H4 (cell line): ENCODE data around the gene TOGARAM1. TPM values are rescaled to one million over a fixed set of nuclear protein-coding genes. Genes with fewer than 3 reads are reported as not detected.
"Not testable (repeated sequence)": the region's sequence is repeated elsewhere in the genome, so short reads cannot be mapped to it uniquely, and the experiment has no call there.

Experiments
- DNase-seq: peaks from one replicate; pipeline ENCODE4 v3.0.0-alpha.2; 2015; ENCODE audit warnings: low spot score
- total RNA-seq: library from RNA; depleted of rRNA; stranded (reverse); fragments of >200 nt; shearing (Covaris generic); gene quantifications from 2 replicates; pipeline ENCODE4 v1.2.3, GENCODE V29; 2014

TOGARAM1 gene
- total RNA-seq, 1 experiment from 2014 or later: 8.2 TPM

DNA sequence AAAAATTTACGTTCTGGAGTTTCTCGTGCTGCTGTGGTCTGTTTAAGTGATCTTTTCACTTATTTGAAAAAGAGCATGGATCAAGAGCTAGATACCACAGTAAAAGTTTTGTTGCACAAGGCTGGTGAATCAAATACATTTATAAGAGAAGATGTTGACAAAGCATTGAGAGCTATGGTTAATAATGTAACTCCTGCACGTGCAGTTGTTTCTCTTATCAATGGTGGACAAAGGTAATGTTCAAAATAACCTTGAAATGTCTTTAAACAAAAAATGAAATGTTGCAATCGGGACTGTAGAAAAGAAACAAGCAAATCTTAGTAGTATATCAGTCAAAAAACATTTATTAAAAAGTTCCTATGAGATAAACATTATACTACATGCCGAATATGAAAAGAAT is 82.6 kb downstream of the TOGARAM1 start:
- no peak for DNase-seq

DNA sequence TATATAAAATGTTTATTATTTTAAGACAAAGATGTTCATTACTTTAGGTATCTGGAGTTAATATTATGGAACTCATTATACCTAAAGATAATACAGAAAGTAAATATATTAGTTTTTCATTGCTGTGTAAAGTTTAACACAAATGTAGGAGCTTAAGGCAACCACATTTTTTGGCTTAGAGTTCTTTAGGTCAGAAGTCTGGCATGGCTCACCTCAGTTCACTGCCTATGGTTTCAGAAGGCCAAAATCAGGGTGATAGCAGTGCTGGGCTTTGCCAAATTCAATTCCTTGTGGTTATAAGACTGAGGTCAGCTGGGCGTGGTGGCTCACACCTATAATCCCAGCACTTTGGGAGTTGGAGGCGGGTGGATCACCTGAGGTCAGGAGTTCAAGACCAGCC is 86.4 kb downstream of the TOGARAM1 start:
- DNase-seq: no peak

- no peak for DNase-seq
Observed at GRCh38 chr14:45051180-45051579, 89.2 kb downstream of the TOGARAM1 start.

DNA sequence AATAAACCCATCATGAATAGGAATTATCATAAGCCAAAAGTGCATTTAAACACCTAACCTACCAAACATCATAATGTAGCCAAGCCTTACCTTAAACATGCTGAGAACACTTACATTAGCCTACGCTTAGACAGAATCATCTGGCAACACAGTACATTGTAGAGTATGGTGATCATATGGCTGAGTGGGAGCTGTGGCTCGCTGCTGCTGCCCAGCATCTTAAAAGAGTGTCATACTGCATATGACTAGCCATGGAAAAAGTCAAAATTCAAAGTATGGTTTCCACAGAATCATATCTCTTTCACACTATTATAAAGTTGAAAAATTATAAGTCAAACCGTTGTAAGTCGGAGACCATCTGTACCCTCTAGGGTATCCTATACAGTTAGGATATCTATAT is 89.9 kb downstream of the TOGARAM1 start:
- DNase-seq: no peak

GRCh38 chr14:45057349-45057748 is 95.4 kb downstream of the TOGARAM1 start:
- DNase-seq: no peak

GRCh38 chr14:45057881-45058364 is 95.9 kb downstream of the TOGARAM1 start:
- DNase-seq: no peak

GRCh38 chr14:45060551-45060950 is 98.6 kb downstream of the TOGARAM1 start:
- DNase-seq: no peak

- DNase-seq: no peak
Observed at GRCh38 chr14:45065540-45065939, 103.5 kb downstream of the TOGARAM1 start.

GRCh38 chr14:45065956-45066355 is 104.0 kb downstream of the TOGARAM1 start:
- no peak for DNase-seq

GRCh38 chr14:45066667-45067066 is 104.7 kb downstream of the TOGARAM1 start:
- no peak for DNase-seq

DNA sequence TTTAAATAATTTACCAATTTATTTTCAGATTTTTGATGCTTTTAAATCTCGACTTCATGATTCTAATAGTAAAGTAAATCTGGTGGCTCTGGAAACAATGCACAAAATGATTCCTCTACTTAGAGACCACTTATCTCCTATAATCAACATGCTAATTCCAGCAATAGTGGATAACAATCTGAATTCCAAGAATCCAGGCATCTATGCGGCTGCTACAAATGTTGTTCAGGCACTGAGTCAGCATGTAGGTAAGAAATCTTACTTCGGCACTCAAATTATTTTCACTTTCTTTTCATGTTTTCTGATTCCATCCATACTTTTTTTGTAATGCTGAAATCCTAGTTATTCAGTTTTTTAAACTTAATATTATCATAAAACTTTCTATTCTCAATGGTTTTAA is 106.4 kb downstream of the TOGARAM1 start:
- no peak for DNase-seq

- DNase-seq: no peak
Observed at GRCh38 chr14:45070215-45070614, 108.2 kb downstream of the TOGARAM1 start.

- no peak for DNase-seq
Observed at GRCh38 chr14:45072126-45072525, 110.1 kb downstream of the TOGARAM1 start.

GRCh38 chr14:45073231-45073879 is 111.4 kb downstream of the TOGARAM1 start:
- DNase-seq: no peak

DNA sequence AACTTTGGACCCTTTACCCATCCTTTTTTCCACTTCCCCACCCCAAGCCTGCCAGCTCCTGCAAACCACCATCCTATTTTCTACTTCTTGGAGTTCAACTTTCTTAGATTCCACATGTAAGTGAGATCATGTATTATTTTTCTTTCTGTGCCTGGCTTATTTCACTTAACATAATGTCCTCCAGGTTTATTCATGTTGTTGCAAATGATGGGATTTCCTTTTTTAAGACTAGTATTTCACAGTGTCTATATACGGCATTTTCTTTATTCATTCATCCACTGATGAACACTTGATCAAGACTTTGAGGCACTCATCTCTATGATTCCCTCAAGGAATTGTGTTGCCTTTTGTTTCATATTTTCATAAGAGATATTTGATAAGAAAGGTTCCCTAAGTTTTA is 116.3 kb downstream of the TOGARAM1 start:
- no peak for DNase-seq

DNA sequence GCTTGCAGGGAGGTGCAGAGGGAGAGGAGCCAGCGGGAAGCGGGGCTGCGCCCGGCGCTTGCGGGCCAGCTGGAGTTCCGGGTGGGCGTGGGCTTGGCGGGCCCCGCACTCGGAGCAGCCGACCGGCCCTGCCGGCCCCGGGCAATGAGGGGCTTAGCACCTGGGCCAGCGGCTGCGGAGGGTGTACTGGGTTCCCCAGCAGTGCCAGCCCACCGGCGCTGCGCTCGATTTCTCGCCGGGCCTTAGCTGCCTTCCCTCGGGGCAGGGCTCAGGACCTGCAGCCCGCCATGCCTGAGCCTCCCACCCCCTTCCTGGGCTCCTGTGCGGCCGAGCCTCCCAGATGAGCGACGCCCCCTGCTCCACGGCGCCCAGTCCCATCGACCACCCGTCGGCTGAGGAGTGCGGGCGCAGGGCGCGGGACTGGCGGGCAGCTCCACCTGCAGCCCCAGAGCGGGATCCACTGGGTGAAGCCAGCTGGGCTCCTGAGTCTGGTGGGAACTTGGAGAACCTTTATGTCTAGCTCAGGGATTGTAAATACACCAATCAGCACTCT is 118.5 kb downstream of the TOGARAM1 start:
- not testable (repeated sequence) for DNase-seq

DNA sequence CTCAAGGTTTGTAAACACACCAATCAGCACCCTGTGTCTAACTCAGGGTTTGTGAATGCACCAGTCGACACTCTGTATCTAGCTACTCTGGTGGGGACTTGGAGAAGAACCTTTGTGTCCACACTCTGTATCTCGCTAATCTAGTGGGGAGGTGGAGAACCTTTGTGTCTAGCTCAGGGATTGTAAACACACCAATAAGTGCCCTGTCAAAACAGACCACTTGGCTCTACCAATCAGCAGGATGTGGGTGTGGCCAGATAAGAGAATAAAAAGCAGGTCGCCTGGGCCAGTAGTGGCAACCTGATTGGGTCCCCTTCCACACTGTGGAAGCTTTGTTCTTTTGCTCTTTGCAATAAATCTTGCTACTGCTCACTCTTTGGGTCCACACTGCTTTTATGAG is 119.1 kb downstream of the TOGARAM1 start:
- not testable (repeated sequence) for DNase-seq

- no peak for DNase-seq
Observed at GRCh38 chr14:45082420-45082819, 120.4 kb downstream of the TOGARAM1 start.

DNA sequence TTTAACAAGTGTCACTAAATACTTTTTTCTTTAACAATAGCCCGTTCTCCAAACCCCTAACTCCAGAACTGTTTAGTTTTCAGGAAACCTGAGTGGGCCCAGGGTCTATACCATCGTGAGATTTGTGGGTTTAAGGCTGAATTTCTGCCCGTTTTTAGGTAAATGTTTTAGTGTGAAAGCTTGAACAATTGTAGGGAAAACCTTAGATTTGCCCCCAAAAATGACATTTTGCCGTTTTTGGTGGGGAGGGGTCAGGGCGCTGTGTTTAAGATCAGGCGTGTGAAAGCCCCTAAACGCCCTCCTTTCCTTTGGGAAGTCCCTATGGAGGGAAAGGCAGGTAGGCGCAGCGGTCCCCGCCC is 121.6 kb downstream of the TOGARAM1 start:
- no peak for DNase-seq

GRCh38 chr14:45083976-45084722 is 122.2 kb downstream of the TOGARAM1 start, which contains the start of gene PRPF39:
Gene PRPF39 (plus strand): TSS chr14:45084116. CDS start chr14:45095240, 11,124 bp downstream.
- DNase-seq: peak; percentile 93

DNA sequence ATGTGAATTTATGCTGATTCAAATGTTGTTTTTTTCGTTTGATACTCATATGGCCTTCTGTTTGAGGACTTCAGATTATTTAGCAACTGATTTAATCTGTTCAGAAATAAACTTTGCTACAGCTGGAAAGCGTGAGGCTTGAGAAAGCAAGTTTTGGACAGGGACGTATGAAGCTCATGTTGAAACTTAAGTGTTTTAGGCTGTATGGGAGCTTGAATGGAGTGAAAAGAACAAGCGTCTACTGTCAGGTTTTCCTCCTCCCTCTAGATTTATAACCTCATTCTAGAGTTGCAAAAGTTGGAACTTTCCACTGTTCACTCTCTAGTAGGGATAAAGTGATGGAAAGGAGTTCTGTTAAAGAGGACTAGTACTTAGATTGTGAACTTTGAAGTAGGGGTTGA is 123.0 kb downstream of the TOGARAM1 start:
- DNase-seq: no peak

DNA sequence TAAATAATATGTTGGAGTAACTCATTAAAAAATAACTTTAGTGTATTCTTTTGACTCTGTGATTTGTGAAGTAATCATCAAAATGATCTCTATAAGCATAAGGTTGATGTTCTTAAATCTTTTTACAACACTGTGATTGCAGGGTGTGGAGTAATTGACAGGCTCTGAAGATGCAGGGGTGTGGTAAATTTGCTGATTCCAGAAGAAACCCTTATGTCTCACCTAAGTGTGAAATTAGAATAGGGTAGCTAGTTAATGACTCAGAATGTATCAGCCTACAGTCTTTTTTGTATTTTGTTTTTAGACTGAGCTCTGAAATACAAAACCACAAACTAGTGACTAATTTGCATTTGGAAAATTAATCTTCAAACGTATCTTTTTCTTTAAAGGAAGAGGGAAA is 127.8 kb downstream of the TOGARAM1 start:
- no peak for DNase-seq

- no peak for DNase-seq
Observed at GRCh38 chr14:45091710-45092109, 129.7 kb downstream of the TOGARAM1 start.
